ENCODE data around the gene RERE. TPM values are rescaled to one million over a fixed set of nuclear protein-coding genes. Genes with fewer than 3 reads are reported as not detected.
A peak's percentile ranks its signal among the peaks of the same experiment; 100 is the strongest.

The RERE gene
- total RNA-seq, 1 donor from 2014 or later, result 19.2 TPM

- Histone ChIP-seq H3K4me3 (ENCODE audit: low read depth, low read length) (no peak overlapping the region), H3K27me3 (ENCODE audit: control insufficient read depth, insufficient read depth, low read length) (no peaks in the 10 kb centered on the region), H3K36me3 (ENCODE audit: control insufficient read depth, insufficient read depth, low read length) (no peaks in the 10 kb centered on the region)
- DNase-seq (ENCODE audit: low read depth) (peak; percentile 94), FAIRE-seq (no peak)
- TF ChIP-seq, protein P1, sequence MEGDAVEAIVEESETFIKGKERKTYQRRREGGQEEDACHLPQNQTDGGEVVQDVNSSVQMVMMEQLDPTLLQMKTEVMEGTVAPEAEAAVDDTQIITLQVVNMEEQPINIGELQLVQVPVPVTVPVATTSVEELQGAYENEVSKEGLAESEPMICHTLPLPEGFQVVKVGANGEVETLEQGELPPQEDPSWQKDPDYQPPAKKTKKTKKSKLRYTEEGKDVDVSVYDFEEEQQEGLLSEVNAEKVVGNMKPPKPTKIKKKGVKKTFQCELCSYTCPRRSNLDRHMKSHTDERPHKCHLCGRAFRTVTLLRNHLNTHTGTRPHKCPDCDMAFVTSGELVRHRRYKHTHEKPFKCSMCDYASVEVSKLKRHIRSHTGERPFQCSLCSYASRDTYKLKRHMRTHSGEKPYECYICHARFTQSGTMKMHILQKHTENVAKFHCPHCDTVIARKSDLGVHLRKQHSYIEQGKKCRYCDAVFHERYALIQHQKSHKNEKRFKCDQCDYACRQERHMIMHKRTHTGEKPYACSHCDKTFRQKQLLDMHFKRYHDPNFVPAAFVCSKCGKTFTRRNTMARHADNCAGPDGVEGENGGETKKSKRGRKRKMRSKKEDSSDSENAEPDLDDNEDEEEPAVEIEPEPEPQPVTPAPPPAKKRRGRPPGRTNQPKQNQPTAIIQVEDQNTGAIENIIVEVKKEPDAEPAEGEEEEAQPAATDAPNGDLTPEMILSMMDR (IDR thresholded peaks at IDR 0.05; ENCODE audit: insufficient read depth, low read length, severe bottlenecking), result no peak
Measured at GRCh38 chr1:8540261-8540941, 277.0 kb downstream of the RERE start.

- TF ChIP-seq, protein P1 (IDR thresholded peaks at IDR 0.05; ENCODE audit: insufficient read depth, low read length, severe bottlenecking), result no peak
- FAIRE-seq (no peak), DNase-seq (ENCODE audit: low read depth) (no peak)
- H3K27me3 ChIP-seq (ENCODE audit: control insufficient read depth, insufficient read depth, low read length), result no peaks in the 10 kb centered on the region
- no peaks in the 10 kb centered on the region for H3K36me3 ChIP-seq (ENCODE audit: control insufficient read depth, insufficient read depth, low read length)
- no peak overlapping the region for H3K4me3 ChIP-seq (ENCODE audit: low read depth, low read length)
Measured at GRCh38 chr1:8539683-8540082, 277.8 kb downstream of the RERE start.

GRCh38 chr1:8538502-8538901 is 278.9 kb downstream of the RERE start:
- Histone ChIP-seq H3K27me3 (ENCODE audit: control insufficient read depth, insufficient read depth, low read length) (no peaks in the 10 kb centered on the region), H3K4me3 (ENCODE audit: low read depth, low read length) (no peak overlapping the region), H3K36me3 (ENCODE audit: control insufficient read depth, insufficient read depth, low read length) (no peaks in the 10 kb centered on the region)
- TF ChIP-seq, protein P1 (IDR thresholded peaks at IDR 0.05; ENCODE audit: insufficient read depth, low read length, severe bottlenecking), result no peak
- no peak for FAIRE-seq
- DNase-seq (ENCODE audit: low read depth), result no peak

GRCh38 chr1:8537991-8538390 is 279.4 kb downstream of the RERE start:
- H3K36me3 ChIP-seq (ENCODE audit: control insufficient read depth, insufficient read depth, low read length), result no peaks in the 10 kb centered on the region
- FAIRE-seq (no peak), DNase-seq (ENCODE audit: low read depth) (no peak)
- TF ChIP-seq, protein P1 (IDR thresholded peaks at IDR 0.05; ENCODE audit: insufficient read depth, low read length, severe bottlenecking), result no peak
- H3K27me3 ChIP-seq (ENCODE audit: control insufficient read depth, insufficient read depth, low read length), result no peaks in the 10 kb centered on the region
- H3K4me3 ChIP-seq (ENCODE audit: low read depth, low read length), result no peak overlapping the region

DNA sequence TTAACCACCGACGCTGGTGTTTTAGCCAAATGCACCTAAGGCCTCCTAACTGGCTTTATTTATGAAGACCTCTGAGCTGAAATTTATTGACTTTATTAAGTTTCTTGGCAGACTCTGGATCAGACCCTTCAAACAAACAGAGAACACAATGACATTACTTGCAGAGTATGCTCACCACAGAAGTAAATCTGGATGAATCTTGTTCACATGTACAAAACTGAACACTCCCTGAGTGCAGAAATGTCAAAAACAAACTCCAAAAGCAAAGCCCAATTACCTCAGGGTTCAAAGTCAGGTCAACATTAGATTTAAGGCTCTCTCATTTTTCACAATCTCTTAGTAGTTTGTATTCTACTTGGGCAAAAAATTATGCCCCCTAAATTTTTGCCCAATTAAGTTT is 280.9 kb downstream of the RERE start:
- no peak overlapping the region for H3K4me3 ChIP-seq (ENCODE audit: low read depth, low read length)
- H3K27me3 ChIP-seq (ENCODE audit: control insufficient read depth, insufficient read depth, low read length), result no peaks in the 10 kb centered on the region
- TF ChIP-seq, protein P1 (IDR thresholded peaks at IDR 0.05; ENCODE audit: insufficient read depth, low read length, severe bottlenecking), result no peak
- FAIRE-seq (no peak), DNase-seq (ENCODE audit: low read depth) (no peak)
- H3K36me3 ChIP-seq (ENCODE audit: control insufficient read depth, insufficient read depth, low read length), result no peaks in the 10 kb centered on the region

DNA sequence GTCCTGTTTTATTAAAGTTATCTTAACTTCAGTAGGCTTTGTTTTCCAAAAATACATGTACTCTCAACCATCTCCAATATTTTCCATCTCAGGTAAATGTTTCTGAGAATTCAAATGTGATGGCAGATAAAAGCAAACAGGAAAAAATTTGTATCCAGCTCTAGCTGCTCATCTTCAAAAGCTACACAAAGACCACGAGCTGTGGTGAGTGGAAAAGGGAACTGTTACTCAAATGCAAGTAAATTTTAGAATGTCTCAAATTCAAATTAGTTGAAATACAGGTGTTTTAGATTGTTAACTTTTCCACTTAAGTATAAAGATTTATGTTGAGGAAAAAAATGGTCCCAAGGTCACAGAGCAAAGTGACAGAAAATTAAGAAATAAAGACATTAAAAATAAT is 283.5 kb downstream of the RERE start:
- no peaks in the 10 kb centered on the region for H3K36me3 ChIP-seq (ENCODE audit: control insufficient read depth, insufficient read depth, low read length)
- FAIRE-seq, result no peak
- no peaks in the 10 kb centered on the region for H3K27me3 ChIP-seq (ENCODE audit: control insufficient read depth, insufficient read depth, low read length)
- DNase-seq (ENCODE audit: low read depth), result no peak
- no peak overlapping the region for H3K4me3 ChIP-seq (ENCODE audit: low read depth, low read length)
- TF ChIP-seq, protein P1 (IDR thresholded peaks at IDR 0.05; ENCODE audit: insufficient read depth, low read length, severe bottlenecking), result no peak

Data from bronchial epithelial cell (primary cell).